ENCODE results near the gene PXYLP1.

DNA sequence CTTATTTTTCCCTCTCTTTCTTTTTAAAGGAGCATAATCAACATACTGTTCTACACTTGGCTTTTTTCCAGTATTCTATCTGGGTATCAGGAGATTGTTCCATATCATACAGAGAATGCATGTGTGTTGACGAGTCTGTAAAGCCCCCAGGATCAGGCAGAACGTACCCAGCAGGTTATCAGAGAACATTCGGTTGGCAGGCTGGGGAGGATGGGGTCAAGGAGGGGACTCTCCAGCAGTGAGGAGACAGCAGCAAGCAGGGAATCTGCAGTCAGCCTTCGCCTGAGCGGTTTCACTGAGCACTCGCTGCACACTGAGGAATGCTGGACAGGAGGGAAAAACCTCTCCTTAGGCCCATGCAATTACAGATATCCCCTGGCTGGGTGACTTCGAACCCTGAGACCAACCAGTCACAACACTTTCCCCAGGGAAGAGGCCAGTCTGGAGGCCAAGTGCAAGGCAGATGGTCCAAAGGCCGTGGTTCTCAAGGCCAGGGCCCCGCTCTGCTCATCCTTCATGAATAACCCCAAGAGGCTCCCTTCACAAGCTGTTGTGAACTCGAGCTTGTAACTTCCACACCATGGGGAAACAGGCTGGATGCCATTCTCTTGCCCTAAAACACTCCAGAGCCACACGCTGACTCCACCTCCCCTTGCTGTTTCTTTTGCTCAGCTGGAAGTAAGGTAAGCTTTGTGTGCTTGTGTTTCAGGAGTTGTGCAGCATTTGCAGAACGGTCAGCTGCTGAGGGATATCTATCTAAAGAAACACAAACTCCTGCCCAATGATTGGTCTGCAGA is 60.1 kb downstream of the PXYLP1 start:
- TF ChIP-seq, protein P1, sequence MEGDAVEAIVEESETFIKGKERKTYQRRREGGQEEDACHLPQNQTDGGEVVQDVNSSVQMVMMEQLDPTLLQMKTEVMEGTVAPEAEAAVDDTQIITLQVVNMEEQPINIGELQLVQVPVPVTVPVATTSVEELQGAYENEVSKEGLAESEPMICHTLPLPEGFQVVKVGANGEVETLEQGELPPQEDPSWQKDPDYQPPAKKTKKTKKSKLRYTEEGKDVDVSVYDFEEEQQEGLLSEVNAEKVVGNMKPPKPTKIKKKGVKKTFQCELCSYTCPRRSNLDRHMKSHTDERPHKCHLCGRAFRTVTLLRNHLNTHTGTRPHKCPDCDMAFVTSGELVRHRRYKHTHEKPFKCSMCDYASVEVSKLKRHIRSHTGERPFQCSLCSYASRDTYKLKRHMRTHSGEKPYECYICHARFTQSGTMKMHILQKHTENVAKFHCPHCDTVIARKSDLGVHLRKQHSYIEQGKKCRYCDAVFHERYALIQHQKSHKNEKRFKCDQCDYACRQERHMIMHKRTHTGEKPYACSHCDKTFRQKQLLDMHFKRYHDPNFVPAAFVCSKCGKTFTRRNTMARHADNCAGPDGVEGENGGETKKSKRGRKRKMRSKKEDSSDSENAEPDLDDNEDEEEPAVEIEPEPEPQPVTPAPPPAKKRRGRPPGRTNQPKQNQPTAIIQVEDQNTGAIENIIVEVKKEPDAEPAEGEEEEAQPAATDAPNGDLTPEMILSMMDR (conservative IDR thresholded peaks at IDR 0.05; ENCODE audit: low read length) = no peak
- no peak for TF ChIP-seq EZH2phosphoT487 (IDR thresholded peaks at IDR 0.05; ENCODE audit: borderline replicate concordance)

All from Loucy (cell line).